ENCODE measurements around the gene SERTAD1. TPM values are rescaled to one million over a fixed set of nuclear protein-coding genes. Genes with fewer than 3 reads are reported as not detected.
A peak's percentile ranks its signal among the peaks of the same experiment; 100 is the strongest.

The SERTAD1 gene
- total RNA-seq, 1 donor from 2014 or later, result 12.9 TPM

DNA sequence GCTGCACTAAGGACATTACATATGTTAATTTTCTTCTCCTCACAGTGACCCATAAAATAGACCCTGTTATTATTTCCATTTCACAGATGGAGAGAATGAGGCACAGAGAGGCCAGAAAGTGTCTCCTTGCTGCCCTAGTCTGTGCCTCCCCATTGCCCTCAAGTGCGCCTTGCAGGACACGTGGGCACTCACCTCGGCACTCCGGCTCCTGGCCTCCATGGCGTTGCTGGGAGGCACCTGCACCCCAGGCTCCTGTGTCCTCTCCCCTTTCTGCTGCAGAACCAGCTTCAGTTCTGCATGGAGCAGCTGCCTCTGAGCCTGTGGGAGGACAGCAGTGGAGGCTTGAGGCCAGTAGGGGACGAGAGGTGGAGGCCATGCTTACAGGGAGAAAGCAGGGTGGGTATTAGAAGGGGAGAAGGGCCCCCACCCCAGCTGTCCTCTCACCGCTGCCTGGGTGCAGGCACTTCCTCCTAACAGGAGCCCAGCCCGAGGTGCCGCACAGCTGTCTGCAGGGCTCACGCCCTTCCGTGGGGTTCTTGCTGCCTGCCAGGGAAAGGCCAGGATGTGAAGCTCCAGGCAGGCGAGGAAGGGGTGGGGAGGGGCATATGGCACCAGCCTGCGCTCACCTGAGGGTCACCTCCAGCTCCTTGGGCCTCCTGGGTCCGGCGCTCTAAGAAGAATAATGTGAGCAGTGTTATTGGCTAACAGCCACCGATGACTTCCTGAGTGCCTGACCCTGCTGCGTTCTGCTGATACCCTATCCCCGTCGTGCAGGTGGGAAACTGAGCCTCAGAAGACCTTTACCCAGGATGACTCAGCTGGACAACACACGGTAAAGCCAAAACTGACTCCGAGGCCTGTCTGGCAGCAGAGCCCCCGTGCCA lies 17.8 kb downstream of the SERTAD1 start:
- DNase-seq (ENCODE audit: low read depth), result no peak

DNA sequence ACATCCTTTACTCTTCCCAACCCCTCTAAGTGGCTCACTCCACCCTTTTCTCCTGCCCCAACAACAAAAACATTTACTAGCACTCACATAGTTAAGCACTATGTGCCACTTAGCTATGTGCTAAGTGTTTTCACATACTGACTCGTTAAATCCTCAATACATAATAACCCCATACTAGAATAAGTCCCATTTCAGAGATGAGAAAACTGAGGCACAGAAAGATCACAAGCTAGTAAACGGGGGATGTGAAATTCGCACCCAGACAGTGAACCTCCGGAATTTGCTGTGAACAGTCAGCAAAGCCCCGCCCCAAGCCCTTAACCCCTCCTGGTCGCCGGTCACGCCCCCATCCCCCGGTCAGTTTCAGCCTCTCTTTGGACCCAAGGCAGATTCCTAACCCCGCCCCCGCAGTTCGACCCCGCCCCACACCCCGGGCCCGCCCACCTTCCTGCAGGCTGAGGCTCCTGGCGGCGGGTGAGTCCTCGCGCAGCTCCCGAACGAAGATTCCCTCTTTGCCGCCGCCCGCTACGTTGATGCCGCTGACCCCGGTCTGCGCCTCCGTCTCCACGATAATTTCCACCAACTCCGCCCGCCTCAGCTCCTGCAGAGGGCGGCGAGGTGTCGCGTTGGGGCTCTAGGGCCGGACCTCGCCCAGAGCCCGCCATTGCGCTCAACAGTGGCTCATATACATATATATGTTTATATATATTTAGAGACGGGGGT lies 22.4 kb downstream of the SERTAD1 start:
- DNase-seq (ENCODE audit: low read depth), result peak; percentile 82

DNA sequence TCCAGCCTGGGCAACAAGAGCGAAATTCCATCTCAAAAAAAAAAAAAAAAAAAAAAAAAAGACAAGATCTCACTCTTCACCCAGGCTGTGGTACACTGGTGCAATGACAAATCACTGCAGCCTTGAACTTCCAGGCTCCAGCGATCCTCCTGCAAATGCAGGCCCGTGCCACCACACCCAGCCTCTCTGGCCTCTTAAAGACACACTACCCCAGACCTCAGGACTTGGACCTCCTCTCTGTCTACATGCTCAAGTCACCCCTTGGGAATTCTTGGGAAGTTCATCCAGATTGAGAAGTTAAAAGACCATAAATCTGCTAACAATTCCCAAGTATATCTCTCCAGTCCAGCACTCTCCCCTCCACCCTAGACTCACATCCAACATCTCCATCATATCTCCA lies 25.2 kb downstream of the SERTAD1 start:
- DNase-seq (ENCODE audit: low read depth), result no peak

DNA sequence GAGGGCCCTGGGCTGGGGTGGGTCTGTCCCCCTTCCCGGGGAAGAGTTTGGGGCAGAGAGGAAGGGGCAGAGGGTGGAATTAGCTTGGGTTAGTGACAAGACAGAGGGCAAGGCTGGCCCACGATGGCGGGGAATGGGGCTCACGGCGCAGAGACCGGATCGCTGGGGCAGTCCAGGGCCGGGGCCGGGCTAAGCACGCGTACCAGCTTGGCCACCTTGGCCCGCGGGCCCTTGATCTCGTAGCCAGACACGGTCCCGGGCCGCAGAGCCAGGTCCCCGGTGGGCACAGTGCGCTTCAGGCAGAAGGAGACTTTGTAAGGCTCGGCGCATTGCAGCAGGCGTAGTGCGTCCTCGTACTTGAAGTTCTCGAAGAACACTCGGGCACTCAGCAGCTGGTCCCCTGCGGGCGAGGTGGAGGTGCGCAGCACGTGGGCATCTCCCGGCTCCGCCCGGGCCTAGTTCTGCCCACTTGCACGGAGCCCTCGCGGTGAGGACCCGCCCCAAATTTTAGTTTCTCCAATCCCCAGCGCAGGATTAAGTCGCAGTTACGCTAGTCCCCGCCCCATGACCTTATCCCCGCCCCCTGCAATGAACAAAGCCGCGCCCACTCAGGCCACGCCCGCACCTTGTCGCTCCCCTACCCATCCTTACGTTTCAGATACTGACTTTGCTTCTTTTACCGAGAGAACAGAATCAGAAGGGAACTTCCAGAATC lies 27.2 kb downstream of the SERTAD1 start:
- DNase-seq (ENCODE audit: low read depth), result no peak

DNA sequence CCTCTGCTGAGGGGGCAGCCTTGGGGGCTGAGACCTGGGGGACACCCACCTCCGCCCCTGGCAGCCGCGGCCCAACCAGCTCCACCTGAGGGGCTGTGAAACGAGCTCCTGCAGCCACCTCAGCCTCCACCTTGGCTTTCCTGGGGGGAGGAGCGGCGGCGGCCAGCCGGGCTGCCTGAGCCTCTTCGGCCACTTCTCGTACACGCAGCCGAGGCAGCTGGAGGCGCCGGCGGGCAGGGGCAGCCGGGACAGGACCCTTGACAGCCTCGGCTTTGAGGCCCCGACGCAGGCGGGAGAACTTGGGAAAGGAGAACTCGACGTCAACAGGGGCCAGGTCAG lies 28.3 kb downstream of the SERTAD1 start:
- no peak for DNase-seq (ENCODE audit: low read depth)

DNA sequence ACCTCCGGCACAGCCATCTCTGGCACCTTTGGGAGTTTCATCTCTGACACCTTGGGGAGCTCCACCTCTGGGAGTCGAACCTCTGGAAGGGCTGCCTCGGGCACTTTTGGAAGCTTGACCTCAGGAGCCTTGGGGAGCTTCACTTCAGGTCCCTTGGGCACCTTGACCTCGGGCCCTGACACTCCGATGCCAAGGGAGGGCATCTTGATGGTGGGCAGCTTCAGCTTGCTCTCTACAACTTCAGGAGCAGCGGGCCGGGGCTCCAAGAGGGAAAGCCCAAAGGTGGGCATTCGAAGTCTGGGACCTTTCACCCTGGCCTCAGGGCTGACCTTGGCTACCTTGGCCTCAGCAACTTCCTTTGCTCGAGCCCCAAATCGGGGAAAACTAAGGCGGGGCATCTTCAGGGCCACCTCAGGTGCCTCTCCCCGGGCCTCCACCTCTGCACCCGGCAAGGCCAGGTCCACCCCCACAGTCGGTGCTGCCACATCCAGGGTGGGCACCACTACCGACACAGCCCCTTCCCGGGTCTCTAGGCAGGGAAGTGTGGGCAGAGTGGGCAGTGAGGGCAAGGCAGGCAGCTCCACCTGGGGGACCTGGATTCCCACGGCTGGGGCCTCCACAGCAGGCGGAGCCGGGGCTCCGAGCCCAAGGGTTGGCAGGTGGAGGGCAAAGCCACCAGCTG lies 28.8 kb downstream of the SERTAD1 start:
- no peak for DNase-seq (ENCODE audit: low read depth)

DNA sequence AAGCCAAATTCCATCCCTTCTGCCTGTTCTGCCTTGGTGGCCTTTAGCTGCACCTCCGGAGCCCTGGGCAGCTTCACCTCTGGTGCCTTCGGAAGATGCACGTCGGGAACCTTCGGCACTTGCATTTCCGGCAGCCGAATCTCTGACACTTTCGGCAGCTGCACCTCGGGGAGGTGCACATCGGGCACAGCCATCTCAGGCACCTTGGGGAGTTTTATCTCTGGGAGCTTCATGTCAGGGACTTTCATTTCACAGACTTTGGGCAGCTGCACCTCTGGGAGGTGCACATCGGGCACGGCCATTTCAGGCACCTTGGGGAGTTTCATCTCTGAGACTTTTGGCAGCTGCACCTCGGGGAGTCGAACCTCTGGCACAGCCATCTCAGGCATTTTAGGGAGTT lies 29.8 kb downstream of the SERTAD1 start:
- no peak for DNase-seq (ENCODE audit: low read depth)

DNA sequence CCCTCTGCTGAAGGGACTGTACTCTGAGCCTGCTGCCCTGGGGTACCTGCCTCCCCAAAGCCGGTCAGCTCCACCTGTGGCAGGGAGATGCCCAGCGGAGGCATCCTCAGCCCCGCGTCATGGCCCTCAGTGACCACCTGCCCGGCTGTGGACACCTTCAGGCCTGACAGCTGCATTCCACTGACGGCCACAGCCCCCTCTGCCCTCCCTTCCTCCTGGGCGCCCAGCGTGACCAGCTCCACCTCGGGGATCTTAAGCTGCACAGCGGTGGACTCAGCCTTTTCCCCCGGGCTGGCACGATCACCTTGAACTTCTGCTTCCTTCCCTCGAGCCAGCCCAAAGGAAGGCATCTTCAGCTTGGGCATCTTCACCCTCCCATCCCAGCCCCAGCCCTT lies 31.0 kb downstream of the SERTAD1 start:
- DNase-seq (ENCODE audit: low read depth), result no peak

DNA sequence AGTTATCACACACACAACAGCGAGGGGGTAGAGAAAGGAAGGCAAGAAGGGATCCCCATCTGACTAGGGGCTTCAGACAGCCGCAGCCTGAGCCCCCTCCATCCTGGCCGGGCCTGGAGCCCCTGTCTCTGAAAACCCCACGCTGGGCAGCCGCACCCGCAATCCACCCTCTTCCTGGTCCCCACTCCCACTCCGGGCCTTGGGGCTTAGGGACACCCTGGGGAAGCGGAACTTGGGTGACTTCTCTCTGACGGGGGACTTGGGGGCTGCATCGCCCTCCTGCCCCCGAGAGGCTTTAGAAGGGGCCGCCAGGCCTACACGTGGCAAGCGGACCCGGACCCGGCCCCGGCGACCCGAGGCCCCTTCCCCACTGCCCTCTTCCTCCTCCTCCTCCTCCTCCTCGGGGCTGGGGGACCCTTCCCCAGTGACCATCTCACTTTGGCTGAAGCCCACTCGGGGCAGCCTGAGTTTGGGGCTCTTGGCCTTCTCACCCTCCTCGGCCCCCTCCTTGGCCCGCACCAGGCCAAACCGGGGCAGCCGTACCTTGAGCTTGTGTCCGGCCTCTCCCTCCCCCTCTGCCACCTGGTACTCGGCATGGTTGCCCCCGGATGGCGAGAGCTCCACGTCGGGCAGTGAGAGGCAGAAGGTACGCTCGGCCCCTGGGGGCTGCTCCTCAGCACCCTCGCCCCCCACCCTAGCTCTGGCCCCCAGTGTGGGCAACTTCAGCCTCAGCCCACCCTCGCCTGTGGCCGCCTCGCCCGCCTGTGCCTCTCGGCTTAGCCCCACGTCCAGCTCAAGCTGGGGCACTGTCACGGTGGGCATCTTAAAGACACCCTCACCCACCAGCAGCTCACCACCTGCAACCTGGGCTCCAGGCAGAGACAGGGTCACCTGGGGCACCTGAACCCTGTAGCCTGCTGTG lies 31.6 kb downstream of the SERTAD1 start:
- DNase-seq (ENCODE audit: low read depth), result no peak

DNA sequence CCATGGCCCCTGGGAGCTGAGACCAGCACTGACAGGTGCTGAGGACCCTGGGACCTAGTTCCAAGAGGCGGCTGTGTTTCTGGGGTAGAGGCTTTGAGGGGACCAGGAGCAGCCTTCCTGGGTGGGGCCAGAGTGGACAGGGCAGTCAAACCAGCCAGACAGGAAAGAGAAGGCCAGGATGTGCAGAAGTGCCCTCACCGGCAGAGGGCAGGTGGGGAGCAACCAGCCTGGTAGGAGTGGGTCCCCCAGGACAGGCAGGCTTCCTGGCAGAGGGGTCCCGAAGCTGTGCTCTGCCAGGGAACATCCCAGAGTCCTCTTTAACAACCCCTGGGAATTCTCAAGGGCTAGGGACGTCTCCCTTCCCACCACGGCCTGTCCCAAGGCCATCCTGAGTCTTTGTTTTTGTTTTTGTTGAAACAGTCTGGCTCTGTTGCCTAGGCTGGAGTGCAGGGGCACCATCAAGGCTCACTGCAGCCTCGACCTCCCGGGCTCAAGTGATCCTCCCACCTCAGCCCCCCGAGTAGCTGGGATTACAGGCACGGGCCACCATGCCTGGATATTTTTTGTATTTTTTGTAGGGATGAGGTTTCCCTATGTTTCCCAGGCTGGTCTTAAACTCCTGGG lies 32.8 kb downstream of the SERTAD1 start:
- DNase-seq (ENCODE audit: low read depth), result no peak

DNA sequence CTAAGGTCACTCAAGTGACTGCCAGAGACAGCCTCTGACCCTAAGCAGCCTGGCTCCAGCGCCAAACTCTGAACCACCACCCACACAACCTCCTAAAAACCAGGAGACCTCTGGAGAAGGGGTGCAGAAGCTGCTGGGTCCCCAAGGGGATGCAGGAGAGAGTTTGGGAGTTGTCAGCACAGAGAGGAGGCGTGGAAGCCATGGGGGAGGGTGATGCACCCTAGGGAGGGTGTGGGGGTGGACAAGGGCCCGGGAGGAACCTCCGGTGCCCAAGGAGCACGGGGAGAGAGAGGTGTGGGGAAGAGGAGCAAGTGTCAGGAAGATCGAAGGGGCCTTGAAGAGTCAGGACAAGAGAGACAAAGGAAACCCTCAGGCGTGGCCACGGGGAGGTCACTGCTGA lies 33.7 kb downstream of the SERTAD1 start:
- no peak for DNase-seq (ENCODE audit: low read depth)

DNA sequence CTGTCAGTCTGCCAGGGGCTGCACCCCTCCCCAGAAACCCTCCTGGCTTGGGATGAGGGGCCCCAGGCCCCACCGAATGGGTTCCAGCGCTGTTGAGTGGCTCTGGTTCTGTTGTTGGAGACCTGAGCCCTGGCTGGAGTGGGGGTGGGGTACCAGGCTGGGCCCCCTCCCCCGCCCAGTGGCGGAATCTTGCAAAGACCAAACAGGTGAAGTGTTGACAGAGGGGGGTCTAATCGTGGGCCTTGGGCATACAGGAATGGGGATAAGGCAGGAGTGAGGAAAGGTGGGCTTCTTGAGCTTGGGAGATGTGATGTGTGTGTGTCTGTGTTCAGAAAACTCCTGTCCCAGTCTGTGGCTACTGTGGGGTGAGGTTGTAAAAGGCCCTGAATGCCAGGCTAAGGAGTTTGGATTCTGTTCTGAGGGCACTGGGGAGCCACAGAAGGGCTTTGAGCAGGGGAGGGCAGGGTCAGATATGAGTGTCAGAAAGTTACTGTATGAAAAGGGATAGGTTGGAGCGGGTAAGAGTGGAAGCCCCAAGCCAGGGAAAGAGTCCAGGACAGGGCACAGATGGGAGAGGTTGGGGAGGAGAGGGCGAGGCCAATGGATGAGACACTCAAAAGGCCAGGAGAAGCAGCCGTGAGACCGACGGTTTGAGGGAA lies 35.6 kb downstream of the SERTAD1 start, which contains the start of gene HIPK4:
TSS of gene HIPK4 (minus strand) at position 98 of the 659 bp plus-strand sequence. CDS start 279 bp downstream, outside the sequence.
- no peak for DNase-seq (ENCODE audit: low read depth)

DNA sequence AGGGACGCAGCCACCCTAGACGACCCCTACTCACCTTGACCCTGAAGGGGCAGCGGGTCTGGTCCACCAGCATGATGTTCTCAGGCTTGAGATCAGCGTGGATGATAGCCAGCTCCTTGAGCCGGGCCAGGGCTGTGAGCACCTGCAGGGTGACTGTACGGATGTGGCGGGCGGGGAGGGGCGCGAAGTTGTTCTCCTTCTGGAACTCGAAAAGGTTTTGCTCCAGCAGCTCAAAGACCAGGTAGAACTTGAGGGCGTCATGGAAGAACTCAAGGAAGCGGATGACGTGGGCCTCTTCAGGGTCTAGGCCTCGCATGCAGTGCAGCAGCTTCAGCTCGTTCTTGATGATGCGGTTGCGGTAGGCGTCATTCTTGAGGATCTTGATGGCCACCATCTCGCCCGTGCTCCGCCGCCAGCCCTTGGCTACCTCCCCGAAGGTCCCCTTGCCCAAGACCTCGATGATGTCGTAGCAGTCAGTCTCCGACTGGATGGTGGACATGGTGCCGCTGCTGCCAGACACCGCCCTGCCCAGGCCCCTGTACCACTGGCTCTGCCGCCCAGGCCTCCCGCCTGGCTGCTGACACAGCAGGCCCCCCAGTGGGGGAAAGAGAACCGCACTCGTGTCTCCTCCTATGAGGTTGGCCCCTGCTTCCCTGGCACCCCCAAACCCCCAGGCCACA lies 36.2 kb downstream of the SERTAD1 start:
- DNase-seq (ENCODE audit: low read depth), result no peak

DNA sequence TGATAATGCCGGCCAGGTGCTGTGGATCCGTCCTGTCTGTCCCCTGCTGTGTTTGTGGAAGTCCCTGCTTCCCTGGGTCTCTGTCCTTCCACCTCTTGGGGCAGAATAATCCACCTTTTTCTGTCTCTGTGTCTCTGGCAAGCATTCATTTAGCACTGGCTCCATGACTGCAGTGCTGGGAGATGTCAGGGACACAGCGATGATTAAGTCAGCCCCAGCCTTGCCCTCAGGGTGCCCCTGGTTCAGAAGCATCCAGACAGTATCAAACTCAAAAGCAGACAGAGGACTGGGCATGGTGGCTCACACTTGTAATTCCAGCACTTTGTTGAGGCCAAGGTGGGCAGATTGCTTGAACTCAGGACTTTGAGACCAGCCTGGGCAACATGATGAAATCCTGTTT lies 37.3 kb downstream of the SERTAD1 start:
- no peak for DNase-seq (ENCODE audit: low read depth)

DNA sequence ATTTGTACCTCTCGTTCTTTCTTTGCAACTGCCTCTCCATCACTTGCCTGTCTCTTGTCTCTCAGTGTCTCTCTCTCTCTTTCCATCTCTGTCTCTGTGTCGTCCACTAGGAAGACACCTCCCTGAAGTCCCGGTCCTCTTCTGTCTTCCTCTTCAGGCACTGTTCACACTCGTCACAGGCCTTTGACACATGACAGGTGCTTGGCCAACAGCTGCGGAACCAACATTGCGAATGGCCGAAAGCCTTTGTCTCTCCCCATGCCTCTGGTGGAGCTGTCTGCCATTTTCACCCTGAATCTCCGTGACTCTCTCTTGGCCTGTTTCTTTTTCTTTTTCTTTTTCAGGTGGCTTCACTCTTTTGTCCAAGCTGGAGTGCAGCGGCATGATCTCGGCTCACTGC lies 38.6 kb downstream of the SERTAD1 start:
- DNase-seq (ENCODE audit: low read depth), result peak; percentile 79

DNA sequence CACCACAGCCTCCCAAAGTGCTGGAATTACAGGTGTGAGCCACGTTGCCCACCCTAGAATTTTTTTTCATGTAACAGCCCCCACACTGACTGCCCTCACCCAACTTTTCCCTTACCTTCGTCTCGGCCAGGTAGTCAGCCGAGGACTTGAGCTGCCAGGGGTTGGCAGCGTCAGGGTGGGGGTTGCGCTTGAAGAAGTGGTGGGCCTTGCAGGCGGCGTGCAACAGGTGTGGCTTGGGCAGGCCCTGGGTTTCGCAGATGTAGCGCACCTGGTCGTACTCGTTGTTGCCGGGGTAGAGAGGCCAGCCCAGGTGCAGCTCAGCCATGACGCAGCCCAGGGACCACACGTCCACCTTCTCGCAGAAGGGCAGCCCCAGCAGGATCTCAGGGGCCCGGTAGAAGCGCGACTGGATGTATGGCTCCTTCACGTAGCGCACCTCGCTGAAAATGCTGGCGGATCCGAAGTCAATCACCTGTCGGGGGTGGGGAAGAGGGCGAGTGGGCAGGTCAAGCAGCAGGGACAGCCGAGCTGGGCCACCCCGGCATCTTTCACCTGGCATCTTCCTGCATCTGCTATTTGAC lies 42.0 kb downstream of the SERTAD1 start:
- no peak for DNase-seq (ENCODE audit: low read depth)

DNA sequence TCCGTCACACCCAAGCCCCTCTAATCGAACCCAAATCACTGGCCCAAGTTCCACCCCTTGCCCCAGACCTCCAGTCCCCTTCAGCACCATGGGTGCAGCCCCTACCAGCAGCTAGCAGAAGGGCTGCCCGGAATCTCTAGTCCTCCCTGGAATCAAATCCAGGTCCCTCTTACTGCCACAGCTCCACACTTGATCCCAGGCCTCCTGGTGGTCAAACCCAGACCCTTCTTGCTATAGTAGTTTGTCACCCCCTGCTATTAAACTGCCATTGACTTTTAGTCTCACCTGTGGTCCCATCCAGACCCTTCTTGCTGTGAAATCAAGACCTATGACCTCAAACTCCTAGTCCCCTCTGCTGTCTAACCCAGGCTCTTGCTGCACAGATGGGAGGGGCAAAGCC lies 44.5 kb downstream of the SERTAD1 start:
- DNase-seq (ENCODE audit: low read depth), result no peak
